Liver (tissue), 3 donors: ENCODE results near the gene P3H1.

Experiments
- CTCF ChIP-seq: fragments of 150-350 bp; IDR thresholded peaks from 2 replicates; pipeline ENCODE4 v1.5.1; 2017; ENCODE audit warnings: improper control_type of control experiment, low read depth, low read length; ENCODE audit not compliant: missing input control
- JUND ChIP-seq, 2 donors: IDR thresholded peaks; 2 replicates each; pipeline ENCODE4 v1.6.1; 2016; ENCODE audit warnings: antibody characterized with exemption in 2 of 2
- TAF1 ChIP-seq: conservative IDR thresholded peaks from 2 replicates; pipeline ENCODE4 v1.6.1; 2016; ENCODE audit warnings: antibody characterized with exemption, mild to moderate bottlenecking
- donor health status: healthy.
- donor health status: healthy.

GRCh38 chr1:42788021-42788420 is 21.2 kb upstream of the P3H1 start:
- TF ChIP-seq TAF1 (no peak), CTCF (no peak), JUND (IDR thresholded peaks at IDR 0.05) (no peak)
